GM20000 (cell line): ENCODE results near the gene DOCK11.

Source experiments
- DNase-seq: peaks from one replicate; pipeline ENCODE4 v3.0.0; 2012; ENCODE audit warnings: low spot score
- CTCF ChIP-seq: IDR thresholded peaks from 2 replicates; pipeline ENCODE4 v1.5.1; 2012; ENCODE audit warnings: mild to moderate bottlenecking, control low read depth; ENCODE audit errors: extremely low read depth, missing control alignments

DOCK11 gene

DNA sequence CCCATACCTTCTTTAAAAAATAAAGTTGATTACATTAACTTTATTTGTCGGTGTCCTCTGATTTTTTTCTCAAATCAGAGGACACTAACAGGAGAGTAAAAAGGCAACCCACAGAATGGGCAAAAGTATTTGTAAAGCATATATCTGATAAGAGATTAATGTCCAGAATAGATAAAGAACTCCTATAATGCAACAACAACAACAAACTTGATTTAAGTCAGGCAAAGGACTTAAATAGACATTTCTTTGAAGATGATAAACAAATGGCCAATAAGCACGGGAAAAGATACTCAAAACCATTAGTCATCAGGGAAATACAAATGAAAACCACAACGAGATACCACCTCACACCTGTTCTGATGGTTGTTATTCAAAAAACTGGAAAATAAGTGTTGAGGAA lies 28.7 kb downstream of the DOCK11 start:
- DNase-seq: no peak
- no peak for TF ChIP-seq CTCF

DNA sequence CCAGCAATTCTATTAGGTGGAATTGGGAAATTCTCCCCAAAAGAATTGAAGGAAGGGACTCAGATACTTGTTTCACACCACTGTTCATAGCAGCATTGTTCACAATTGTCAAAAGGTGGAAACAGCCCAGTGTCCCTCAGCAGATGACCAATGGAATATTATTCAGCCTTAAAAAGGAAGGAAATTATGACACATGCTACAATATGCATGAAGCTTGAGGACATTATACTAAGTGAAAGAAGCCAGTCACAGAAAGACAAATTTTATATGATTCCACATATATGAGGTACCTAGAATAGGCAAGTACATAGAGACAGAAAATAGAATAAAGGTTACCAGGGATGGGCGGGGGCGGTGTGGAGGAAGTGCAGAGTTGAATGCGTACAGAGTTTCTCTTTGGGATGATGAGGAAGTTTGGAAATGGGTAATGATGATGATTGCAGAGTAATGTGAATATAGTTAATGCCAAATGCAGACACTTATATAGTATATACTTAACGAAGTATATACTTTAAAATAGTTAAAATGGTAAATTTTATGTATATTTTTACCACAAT lies 29.6 kb downstream of the DOCK11 start:
- no peak for TF ChIP-seq CTCF
- DNase-seq: no peak

GRCh38 chrX:118526149-118526548 lies 30.5 kb downstream of the DOCK11 start:
- TF ChIP-seq CTCF: no peak
- DNase-seq: no peak

GRCh38 chrX:118528071-118528737 lies 32.6 kb downstream of the DOCK11 start:
- TF ChIP-seq CTCF: no peak
- DNase-seq: peak; percentile 20

DNA sequence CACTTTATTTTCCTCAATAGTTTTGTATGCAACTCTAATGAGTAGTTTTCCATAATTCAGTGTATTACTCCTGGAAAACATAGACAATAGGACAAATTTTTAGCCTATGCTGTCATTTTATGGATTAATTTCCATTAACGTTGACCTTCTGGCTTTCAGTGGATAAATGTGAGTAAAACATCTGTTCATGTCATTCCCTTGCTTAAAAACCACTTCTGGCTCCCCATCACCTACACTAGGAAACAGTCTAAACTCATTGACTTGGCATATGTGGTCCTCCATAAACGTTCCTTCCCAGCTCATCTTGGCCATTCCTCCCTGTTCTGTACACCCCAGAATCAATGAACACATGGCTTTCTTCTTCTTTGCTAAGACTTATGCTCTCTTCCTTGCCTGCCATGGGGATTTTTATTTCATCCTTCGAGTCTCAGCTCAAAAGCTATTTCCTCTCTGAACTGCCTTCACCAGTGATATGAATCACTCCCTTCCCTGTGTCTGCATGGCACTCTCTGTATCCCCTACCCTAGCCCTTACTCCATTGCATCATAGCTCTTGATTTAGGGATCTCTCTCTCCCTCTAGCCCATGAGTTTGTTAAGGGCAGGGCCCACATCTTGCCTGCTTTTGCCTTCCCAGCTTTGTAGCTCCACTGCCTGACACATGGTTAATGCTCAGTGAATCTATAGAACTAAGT lies 34.8 kb downstream of the DOCK11 start:
- no peak for TF ChIP-seq CTCF
- no peak for DNase-seq

DNA sequence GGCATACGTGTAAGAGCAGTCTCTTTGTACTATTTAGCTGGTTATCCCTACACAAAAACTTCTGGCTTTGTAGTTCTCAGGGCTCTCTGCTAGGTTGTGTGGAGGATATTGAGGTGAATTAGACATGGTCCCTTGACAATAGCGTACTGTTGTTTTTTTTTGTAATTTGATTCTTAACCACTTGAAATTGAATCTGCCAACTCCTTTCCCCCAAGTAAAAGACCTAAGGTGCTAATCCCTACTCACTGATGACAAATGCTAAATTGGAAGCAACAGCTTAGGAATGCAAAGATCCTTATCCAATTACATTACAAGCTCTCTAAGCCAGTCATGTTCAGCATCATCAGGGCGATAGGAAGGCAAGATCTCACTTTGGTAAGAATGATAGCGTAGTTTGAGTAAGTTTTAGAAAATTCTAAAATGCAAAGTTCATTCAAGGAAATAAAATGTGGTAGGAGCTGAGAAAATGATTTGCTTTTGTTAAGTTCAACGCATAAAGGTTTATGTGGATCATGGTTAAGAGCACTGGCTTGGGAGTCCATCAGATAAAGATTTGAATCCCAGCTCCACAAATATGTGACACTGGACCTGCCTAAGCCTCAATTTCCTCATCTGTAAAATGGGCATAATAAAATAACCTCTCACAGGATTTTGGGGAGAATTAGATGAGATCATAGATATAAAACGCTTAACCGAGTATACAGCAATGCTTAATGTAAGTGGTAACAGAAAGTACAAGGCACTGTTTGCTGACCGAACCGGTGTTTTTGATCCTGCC lies 39.3 kb downstream of the DOCK11 start:
- no peak for DNase-seq
- no peak for TF ChIP-seq CTCF

GRCh38 chrX:118536204-118536603 lies 40.6 kb downstream of the DOCK11 start:
- TF ChIP-seq CTCF: no peak
- peak; percentile 7 for DNase-seq
